H1 (cell line): ENCODE results near the gene GLRX5. TPM values are rescaled to one million over a fixed set of nuclear protein-coding genes. Genes with fewer than 3 reads are reported as not detected.

Source experiments
- ASH2L ChIP-seq: fragments of 200-600, 300-600 bp; sonication (generic); IDR thresholded peaks from one replicate; pipeline ENCODE4 v1.7.1; 2017; ENCODE audit warnings: low read length
- CTBP2 ChIP-seq: IDR thresholded peaks from 2 replicates; pipeline ENCODE4 v1.7.0; 2011; ENCODE audit warnings: borderline replicate concordance, mild to moderate bottlenecking, moderate library complexity, mixed read lengths, low read length; ENCODE audit not compliant: insufficient read depth, insufficient read length
- GTF2F1 ChIP-seq: IDR thresholded peaks from 2 replicates; pipeline ENCODE4 v1.6.1; 2012; ENCODE audit warnings: low read depth, low read length, improper control_type of control experiment, borderline replicate concordance
- JUND ChIP-seq: IDR thresholded peaks from 2 replicates; pipeline ENCODE4 v1.6.1; 2011; ENCODE audit warnings: mild to moderate bottlenecking, improper control_type of control experiment, low read length
- RBBP5 ChIP-seq: IDR thresholded peaks from 2 replicates; pipeline ENCODE4 v1.7.1; 2012; ENCODE audit warnings: low read depth, mild to moderate bottlenecking, inconsistent platforms, low read length, moderate library complexity, borderline replicate concordance
- TAF7 ChIP-seq: optimal IDR thresholded peaks from 2 replicates; pipeline ENCODE3; 2011; ENCODE audit warnings: low read depth, mild to moderate bottlenecking, inconsistent platforms, low read length, moderate library complexity, borderline replicate concordance
- TEAD4 ChIP-seq: IDR thresholded peaks from 2 replicates; pipeline ENCODE4 v1.6.1; 2012; ENCODE audit warnings: low read depth, low read length, inconsistent platforms, mixed read lengths
- YY1 ChIP-seq: IDR thresholded peaks from 2 replicates; pipeline ENCODE4 v1.6.1; 2011; ENCODE audit warnings: low read depth, mild to moderate bottlenecking, low read length
- polyA plus RNA-seq, 7 experiments: library from polyadenylated mRNA; depleted of rRNA in 3 of 7; stranded (reverse) in 5 of 7; unstranded in 2 of 7; fragments of >200 nt in 5 of 7; fragments of 200-250 nt in 2 of 7; gene quantifications; 1 replicate in 5 of 7; 2 replicates in 1 of 7; 4 replicates in 1 of 7; pipeline versions ENCODE4 v1.2.1 to v1.2.3, GENCODE V29; 2011 to 2013; ENCODE audit warnings: missing spikeins in 2 of 7, mixed read lengths in 2 of 7
- total RNA-seq: library from RNA; stranded (reverse); fragmentation: NEBNext Ultra II Directional; extraction: Animal tissue kit (Norgen Biotek cat#: 25700); gene quantifications from 2 replicates; pipeline ENCODE4 v1.2.1, GENCODE V29; 2021

The GLRX5 gene
- total and polyA plus RNA-seq, 2 of the 8 experiments (the other 6 are each of a cell fraction or from before 2014, with no cell fraction given) = 70.1 to 88.8 TPM

DNA sequence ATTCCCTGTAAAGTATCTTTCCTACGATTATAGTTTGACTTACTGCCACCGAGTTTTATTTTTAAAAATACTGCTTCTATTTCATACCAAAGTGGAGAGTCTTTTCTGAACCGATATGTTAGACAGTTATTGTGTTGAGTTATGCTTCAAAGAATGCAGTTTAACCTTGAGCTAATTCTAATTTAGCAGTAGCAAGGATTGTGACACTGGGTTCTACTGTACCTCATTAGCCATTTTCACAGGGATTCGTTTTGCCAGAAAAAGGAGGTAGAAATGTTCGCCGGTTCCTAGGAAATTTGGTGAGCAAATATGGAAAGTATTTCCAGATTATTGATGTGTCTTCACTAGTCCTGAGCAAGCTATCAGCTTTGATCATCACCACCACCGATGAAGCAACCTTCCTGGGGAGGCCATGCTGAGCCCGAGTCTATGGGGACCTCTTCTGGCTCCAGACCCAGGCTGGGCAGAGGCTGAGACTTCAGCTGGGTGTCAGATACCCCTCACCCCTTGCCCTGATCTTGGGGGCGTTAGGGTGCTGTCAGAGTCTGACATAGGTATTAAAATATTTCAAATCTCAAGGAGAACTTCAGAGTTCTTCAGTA lies 13.6 kb downstream of the GLRX5 start (continued):
- TF ChIP-seq CTBP2 (no peak), TAF7 (no peak), ASH2L (no peak), TEAD4 (no peak), JUND (no peak), RBBP5 (no peak), GTF2F1 (no peak), YY1 (no peak)
